Sigmoid colon (tissue), 4 donors: ENCODE data around the gene NAT16.

Experiments used
- CTCF ChIP-seq, 4 experiments: fragments of 450-650 bp in 3 of 4; fragments of 200-600 bp in 1 of 4; IDR thresholded peaks; one replicate each; pipeline ENCODE4 v1.5.1; 2016 to 2019; ENCODE audit warnings: antibody characterized with exemption in 4 of 4, mild to moderate bottlenecking in 3 of 4, moderate library complexity in 2 of 4
- EP300 ChIP-seq, 4 donors: sonication (generic); formaldehyde crosslinking; IDR thresholded peaks; one replicate each; pipeline ENCODE4 v1.6.1; 2017; ENCODE audit warnings: antibody characterized with exemption in 4 of 4
- POLR2A ChIP-seq, 2 donors: fragments of 450-650 bp; IDR thresholded peaks; one replicate each; pipeline ENCODE4 v1.6.1; 2016; ENCODE audit warnings: antibody characterized with exemption in 2 of 2, mild to moderate bottlenecking in 2 of 2, moderate library complexity in 2 of 2
- POLR2AphosphoS5 ChIP-seq, 4 donors: sonication (generic); formaldehyde crosslinking; IDR thresholded peaks; one replicate each; pipeline ENCODE4 v1.6.1; 2017; ENCODE audit warnings: antibody characterized with exemption in 4 of 4

- TF ChIP-seq CTCF (IDR thresholded peaks at IDR 0.05): no peak
- TF ChIP-seq POLR2A (IDR thresholded peaks at IDR 0.05): no peak
- TF ChIP-seq POLR2AphosphoS5 (IDR thresholded peaks at IDR 0.05): peak in 1 of 4 donors; percentile 3
- TF ChIP-seq EP300 (IDR thresholded peaks at IDR 0.05): no peak
These were observed 39.2 kb downstream of the NAT16 start for GRCh38 chr7:101140746-101141382.
